PC-9 (cell line): ENCODE results near the gene BTNL9. TPM values are rescaled to one million over a fixed set of nuclear protein-coding genes. Genes with fewer than 3 reads are reported as not detected.

Experiments
- BruUV-seq: library from RNA; stranded (reverse); fragments of 400-500 nt; replicated peaks from 2 replicates; lab custom pipeline; 2021; lab: Mats Ljungman, UMichigan
- CTCF ChIA-PET: fragments of 300-600 bp; sonication (Branson Sonifier 250); formaldehyde crosslinking; loops from one replicate; lab custom pipeline; 2022; ENCODE audit warnings: antibody characterized with exemption; lab: Charles Lee
- POLR2A ChIA-PET: fragments of 300-600 bp; sonication (Branson Sonifier 250); formaldehyde crosslinking; loops from one replicate; lab custom pipeline; 2022; ENCODE audit warnings: antibody characterized with exemption; ENCODE audit not compliant: unreplicated experiment; lab: Charles Lee
- DNase-seq, 2 experiments: peaks; one replicate each; pipeline versions ENCODE4 v3.0.0 to v3.0.0-alpha.2; 2015 to 2022; ENCODE audit warnings: mixed read lengths in 1 of 2
- H2AFZ ChIP-seq: fragments of 200-600 bp; sonication (generic); 2 replicates; pipeline ENCODE4 v1.8.1; 2017; ENCODE audit warnings: antibody characterized with exemption
- H3F3A ChIP-seq: fragments of 200-600 bp; sonication (generic); 2 replicates; pipeline ENCODE4 v1.8.1; 2017; ENCODE audit warnings: antibody characterized with exemption, mild to moderate bottlenecking, low read depth; ENCODE audit not compliant: insufficient read depth
- H3K27ac ChIP-seq: fragments of 200-600 bp; sonication (generic); 2 replicates; pipeline ENCODE4 v1.6.1; 2016; ENCODE audit warnings: mixed run types
- H3K27me3 ChIP-seq: fragments of 200-600 bp; sonication (generic); 2 replicates; pipeline ENCODE4 v1.6.1; 2016; ENCODE audit warnings: low read depth, mixed run types; ENCODE audit not compliant: insufficient read depth
- H3K36me3 ChIP-seq: fragments of 200-600 bp; sonication (generic); 2 replicates; pipeline ENCODE4 v1.6.1; 2016; ENCODE audit warnings: low read depth, mixed run types
- H3K4me1 ChIP-seq: fragments of 200-600 bp; sonication (generic); replicated peaks from 2 replicates; pipeline ENCODE4 v1.6.1; 2016; ENCODE audit warnings: mixed run types; ENCODE audit not compliant: insufficient read depth
- H3K4me2 ChIP-seq: fragments of 200-600 bp; sonication (generic); 2 replicates; pipeline ENCODE4 v1.6.1; 2017; ENCODE audit warnings: mixed run types
- H3K4me3 ChIP-seq: fragments of 200-600 bp; sonication (generic); 2 replicates; pipeline ENCODE4 v1.6.1; 2016; ENCODE audit warnings: mixed run types
- H3K79me2 ChIP-seq: fragments of 200-600 bp; sonication (generic); 2 replicates; pipeline ENCODE4 v1.6.1; 2017; ENCODE audit warnings: low read depth, mixed run types
- H3K9me2 ChIP-seq: fragments of 200-600 bp; sonication (generic); 2 replicates; pipeline ENCODE4 v1.8.1; 2017; ENCODE audit warnings: mild to moderate bottlenecking; ENCODE audit not compliant: insufficient read depth
- H3K9me3 ChIP-seq: fragments of 200-600 bp; sonication (generic); 2 replicates; pipeline ENCODE4 v1.8.1; 2016; ENCODE audit warnings: low read depth; ENCODE audit not compliant: insufficient read depth
- H4K20me1 ChIP-seq: fragments of 200-600 bp; sonication (generic); 2 replicates; pipeline ENCODE4 v1.8.1; 2017; ENCODE audit not compliant: insufficient read depth
- CTCF ChIP-seq: fragments of 200-600 bp; sonication (generic); conservative IDR thresholded peaks from 2 replicates; pipeline ENCODE4 v1.6.1; 2017; ENCODE audit warnings: mixed run types, antibody characterized with exemption, mild to moderate bottlenecking, moderate library complexity
- EZH2 ChIP-seq: fragments of 200-600 bp; sonication (generic); IDR thresholded peaks from 2 replicates; pipeline ENCODE4 v1.8.0; 2017; ENCODE audit warnings: antibody characterized with exemption, low read depth
- intact Hi-C: fragments of 100-400 bp; cut with micrococcal nuclease; formaldehyde crosslinking; loops from one replicate; pipeline ENCODE4 v1.10.0; 2022; ENCODE audit not compliant: unreplicated experiment
- total RNA-seq: library from RNA; stranded (reverse); gene quantifications from 2 replicates; pipeline ENCODE4 v1.2.3, GENCODE V29; 2021

BTNL9 gene
- total RNA-seq, 1 experiment from 2014 or later, result not detected

GRCh38 chr5:181069767-181070491, 29.9 kb downstream of the BTNL9 start:
- TF ChIP-seq CTCF (no peak), EZH2 (no peak)
- Histone ChIP-seq H3K36me3 (no peaks in the 10 kb centered on the region), H3K79me2 (no peaks in the 10 kb centered on the region), H2AFZ (no peak overlapping the region), H3K4me1 (no peaks in the 10 kb centered on the region), H3K9me3 (no peaks in the 10 kb centered on the region), H3K27me3 (peaks cover 79% of the 10 kb centered on the region), H4K20me1 (no peaks in the 10 kb centered on the region), H3K27ac (no peak overlapping the region), H3K9me2 (no peaks in the 10 kb centered on the region), H3K4me3 (no peak overlapping the region), H3F3A (no peaks in the 10 kb centered on the region), H3K4me2 (peak overlapping the region; percentile 2; the same call in 1 of the 2 replicates)
- ChIA-PET CTCF (no interaction called here), POLR2A (no interaction called here)
- no TSS peak for BruUV-seq
- intact Hi-C loops, result no loop called here
- DNase-seq, result no peak

GRCh38 chr5:181070523-181070922, 30.5 kb downstream of the BTNL9 start:
- DNase-seq, result no peak
- Histone ChIP-seq H3K27me3 (peaks cover 79% of the 10 kb centered on the region), H3F3A (no peaks in the 10 kb centered on the region), H2AFZ (no peak overlapping the region), H3K9me3 (no peaks in the 10 kb centered on the region), H3K9me2 (no peaks in the 10 kb centered on the region), H4K20me1 (no peaks in the 10 kb centered on the region), H3K4me3 (no peak overlapping the region), H3K27ac (no peak overlapping the region), H3K79me2 (no peaks in the 10 kb centered on the region), H3K36me3 (no peaks in the 10 kb centered on the region), H3K4me2 (no peak overlapping the region), H3K4me1 (no peaks in the 10 kb centered on the region)
- ChIA-PET CTCF (no interaction called here), POLR2A (no interaction called here)
- intact Hi-C loops, result no loop called here
- BruUV-seq, result no TSS peak
- no peak for TF ChIP-seq EZH2
- TF ChIP-seq CTCF, result no peak

GRCh38 chr5:181071257-181071656, 31.2 kb downstream of the BTNL9 start:
- H3K27ac ChIP-seq, result no peak overlapping the region
- no peaks in the 10 kb centered on the region for H3K79me2 ChIP-seq
- no peaks in the 10 kb centered on the region for H3K9me2 ChIP-seq
- ChIA-PET POLR2A (no interaction called here), CTCF (no interaction called here)
- no peaks in the 10 kb centered on the region for H3K36me3 ChIP-seq
- H3F3A ChIP-seq, result no peaks in the 10 kb centered on the region
- H4K20me1 ChIP-seq, result no peaks in the 10 kb centered on the region
- TF ChIP-seq EZH2 (no peak), CTCF (no peak)
- no peak for DNase-seq
- no peaks in the 10 kb centered on the region for H3K4me1 ChIP-seq
- intact Hi-C loops, result no loop called here
- H3K9me3 ChIP-seq, result no peaks in the 10 kb centered on the region
- BruUV-seq, result no TSS peak
- H3K4me2 ChIP-seq, result no peak overlapping the region
- H3K4me3 ChIP-seq, result no peak overlapping the region
- H3K27me3 ChIP-seq, result peaks cover 79% of the 10 kb centered on the region
- no peak overlapping the region for H2AFZ ChIP-seq
